ENCODE data around the gene MRPL40.

DNA sequence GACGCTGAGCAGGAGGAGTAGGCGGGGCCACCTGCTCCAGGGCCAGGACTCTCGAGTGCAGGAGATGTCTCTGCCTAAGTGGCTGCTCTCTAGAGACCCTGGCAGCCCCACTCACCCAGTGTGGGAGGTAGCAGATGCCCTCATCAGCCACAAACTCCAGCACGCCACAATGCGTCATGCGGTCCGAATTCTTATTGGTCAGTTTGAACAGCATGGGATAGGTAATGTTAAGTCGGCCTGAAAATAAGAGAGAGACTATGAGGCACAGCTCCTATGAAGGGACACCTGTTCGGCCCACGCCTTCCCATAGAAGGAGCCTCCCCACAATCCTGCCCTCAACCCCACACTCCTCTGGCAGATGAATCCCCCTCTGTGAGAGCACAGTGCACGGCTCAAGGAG is 39.2 kb downstream of the MRPL40 start:
- TF ChIP-seq, protein P1, sequence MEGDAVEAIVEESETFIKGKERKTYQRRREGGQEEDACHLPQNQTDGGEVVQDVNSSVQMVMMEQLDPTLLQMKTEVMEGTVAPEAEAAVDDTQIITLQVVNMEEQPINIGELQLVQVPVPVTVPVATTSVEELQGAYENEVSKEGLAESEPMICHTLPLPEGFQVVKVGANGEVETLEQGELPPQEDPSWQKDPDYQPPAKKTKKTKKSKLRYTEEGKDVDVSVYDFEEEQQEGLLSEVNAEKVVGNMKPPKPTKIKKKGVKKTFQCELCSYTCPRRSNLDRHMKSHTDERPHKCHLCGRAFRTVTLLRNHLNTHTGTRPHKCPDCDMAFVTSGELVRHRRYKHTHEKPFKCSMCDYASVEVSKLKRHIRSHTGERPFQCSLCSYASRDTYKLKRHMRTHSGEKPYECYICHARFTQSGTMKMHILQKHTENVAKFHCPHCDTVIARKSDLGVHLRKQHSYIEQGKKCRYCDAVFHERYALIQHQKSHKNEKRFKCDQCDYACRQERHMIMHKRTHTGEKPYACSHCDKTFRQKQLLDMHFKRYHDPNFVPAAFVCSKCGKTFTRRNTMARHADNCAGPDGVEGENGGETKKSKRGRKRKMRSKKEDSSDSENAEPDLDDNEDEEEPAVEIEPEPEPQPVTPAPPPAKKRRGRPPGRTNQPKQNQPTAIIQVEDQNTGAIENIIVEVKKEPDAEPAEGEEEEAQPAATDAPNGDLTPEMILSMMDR (conservative IDR thresholded peaks at IDR 0.05; ENCODE audit: low read length), result no peak
- no peak for TF ChIP-seq EZH2phosphoT487 (IDR thresholded peaks at IDR 0.05; ENCODE audit: borderline replicate concordance)

Measured in Loucy (cell line).